Colonic mucosa (tissue), 4 donors: ENCODE results near the gene TMEM86B. TPM values are rescaled to one million over a fixed set of nuclear protein-coding genes. Genes with fewer than 3 reads are reported as not detected.

Experiments used
- DNase-seq: peaks from one replicate; pipeline ENCODE4 v3.0.0-alpha.2; 2020
- H3K27ac ChIP-seq: fragments of 200-600 bp; one replicate; pipeline ENCODE4 v1.8.0; 2021
- H3K27me3 ChIP-seq: fragments of 200-600 bp; one replicate; pipeline ENCODE4 v1.8.0; 2021
- H3K36me3 ChIP-seq: fragments of 200-600 bp; one replicate; pipeline ENCODE4 v1.8.0; 2021
- H3K4me1 ChIP-seq: fragments of 200-600 bp; one replicate; pipeline ENCODE4 v1.8.0; 2021; ENCODE audit warnings: mild to moderate bottlenecking
- H3K4me3 ChIP-seq: fragments of 200-600 bp; one replicate; pipeline ENCODE4 v1.8.0; 2021
- H3K9ac ChIP-seq, 2 donors: one replicate each; pipeline ENCODE4 v1.7.0; 2013; ENCODE audit warnings: control low read depth in 2 of 2, low read depth in 2 of 2, low read length in 2 of 2
- H3K9me3 ChIP-seq: fragments of 200-600 bp; one replicate; pipeline ENCODE4 v1.8.0; 2021
- CTCF ChIP-seq: fragments of 200-600 bp; IDR thresholded peaks from one replicate; pipeline ENCODE4 v1.8.0; 2022; ENCODE audit warnings: antibody characterized with exemption, mild to moderate bottlenecking
- intact Hi-C: fragments of 100-400 bp; cut with DNase I; formaldehyde crosslinking; loops from one replicate; pipeline ENCODE4 v1.14.1; 2022
- total RNA-seq, 2 donors: library from RNA; stranded (reverse); fragmentation: NEBNext Ultra II Directional in 1 of 2; extraction: Animal tissue kit (Norgen Biotek cat#: 25700) in 1 of 2; gene quantifications; one replicate each; pipeline ENCODE4 v1.2.1, GENCODE V29; 2021
- donor health status: healthy.
- donor health status: DM: no; HTN: no; CAD: no.
- donor health status: DM: no; HTN: no; CAD: no.

TMEM86B gene
- total RNA-seq, 2 donors from 2014 or later, result 2.1 to 5.3 TPM

DNA sequence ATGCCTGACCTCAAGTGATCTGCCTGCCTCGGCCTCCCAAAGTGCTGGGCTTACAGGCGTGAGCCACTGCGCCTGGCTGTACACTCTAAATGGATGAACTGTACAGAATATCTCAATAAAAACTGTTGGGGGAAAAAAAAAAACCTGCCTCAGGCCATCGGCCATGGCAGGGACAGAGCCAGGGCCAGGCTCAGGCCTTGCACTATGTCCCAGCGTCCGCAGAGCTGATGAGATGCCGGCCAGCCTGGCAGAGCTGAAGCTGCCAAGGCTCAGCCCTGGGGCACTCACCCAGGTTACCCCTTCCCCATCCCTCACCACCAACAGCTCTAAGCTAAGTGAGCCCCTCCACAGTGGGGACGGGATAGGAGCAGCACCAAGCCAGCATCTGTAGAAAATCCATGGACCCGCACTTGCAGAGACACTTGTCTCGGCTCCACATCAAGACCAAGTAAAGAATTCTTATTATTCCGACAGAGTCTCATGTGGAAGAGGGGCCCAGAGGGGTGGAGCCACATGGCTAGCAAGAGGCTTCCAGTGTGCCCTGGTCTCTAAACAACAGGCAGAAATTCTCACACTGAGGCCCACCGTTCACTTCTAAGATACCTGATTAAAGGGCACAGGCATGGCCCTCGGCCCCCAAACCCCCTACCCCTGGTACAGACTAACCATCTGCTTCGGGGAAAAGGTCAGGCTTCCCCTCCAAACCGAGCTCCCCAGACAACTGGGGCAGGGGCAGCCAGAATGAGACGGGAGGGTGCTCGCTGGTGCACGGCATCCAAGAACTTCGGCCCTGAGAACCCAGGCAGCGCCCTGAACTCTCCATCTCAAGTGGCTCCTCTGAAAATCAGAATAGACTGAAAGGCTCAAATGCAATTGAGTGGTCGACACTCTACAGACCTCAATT lies 24.4 kb upstream of the TMEM86B start:
- peak overlapping the region; percentile 30 for H3K27ac ChIP-seq
- intact Hi-C loops, result no loop called here
- H3K4me1 ChIP-seq, result peaks cover 22% of the 10 kb centered on the region
- TF ChIP-seq CTCF, result no peak
- H3K9me3 ChIP-seq, result no peaks in the 10 kb centered on the region
- H3K4me3 ChIP-seq, result no peak overlapping the region
- no peaks in the 10 kb centered on the region for H3K36me3 ChIP-seq
- no peak for DNase-seq
- H3K9ac ChIP-seq, result peak overlapping the region in 1 of 2 donors; percentile 35
- no peaks in the 10 kb centered on the region for H3K27me3 ChIP-seq

DNA sequence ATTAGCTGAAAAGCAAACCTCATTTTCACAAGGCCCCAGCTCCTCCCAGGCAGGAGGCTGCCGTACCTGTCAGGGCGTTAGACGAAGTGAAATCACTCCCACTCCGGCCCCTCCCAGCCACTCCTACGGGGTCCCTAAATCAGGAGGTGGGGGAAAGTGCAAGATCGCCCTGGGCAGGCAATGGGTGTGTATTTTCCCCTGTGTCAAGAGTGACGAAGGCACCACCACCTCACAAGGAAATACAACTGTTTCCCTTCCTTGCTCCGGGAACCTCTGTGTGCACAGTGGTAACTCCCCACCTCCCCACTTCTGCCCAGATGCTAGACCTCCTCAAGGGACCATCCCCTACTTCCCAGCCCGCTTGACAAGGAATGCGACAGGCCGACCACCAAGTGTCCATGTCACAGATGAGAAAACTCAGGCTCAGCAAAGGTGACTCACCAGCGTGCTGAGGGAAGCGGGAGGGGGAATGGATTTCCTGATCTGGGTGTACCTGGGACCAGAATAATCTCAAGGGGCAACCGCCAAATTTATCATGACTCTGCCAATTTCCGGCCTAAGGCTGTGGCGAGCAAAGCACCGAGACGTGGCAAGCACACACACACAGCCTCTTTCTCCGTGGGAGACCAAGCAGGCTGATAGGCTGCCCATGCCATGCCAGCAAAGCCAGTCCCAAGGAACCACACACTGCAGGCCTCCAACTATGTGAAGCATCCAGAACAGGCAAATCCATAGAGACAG lies 22.9 kb upstream of the TMEM86B start:
- H3K9ac ChIP-seq, result peak overlapping the region in 1 of 2 donors; percentile 50
- no peak overlapping the region for H3K4me3 ChIP-seq
- H3K9me3 ChIP-seq, result no peaks in the 10 kb centered on the region
- no peak for TF ChIP-seq CTCF
- peaks cover 21% of the 10 kb centered on the region for H3K4me1 ChIP-seq
- DNase-seq, result peak; percentile 76
- no peaks in the 10 kb centered on the region for H3K27me3 ChIP-seq
- intact Hi-C loops, result no loop called here
- H3K36me3 ChIP-seq, result no peaks in the 10 kb centered on the region
- peak overlapping the region; percentile 74 for H3K27ac ChIP-seq

- intact Hi-C loops, result no loop called here
- no peak overlapping the region for H3K9ac ChIP-seq
- H3K4me1 ChIP-seq, result peaks cover 15% of the 10 kb centered on the region
- TF ChIP-seq CTCF, result no peak
- DNase-seq, result no peak
- H3K27ac ChIP-seq, result peak overlapping the region; percentile 74
- H3K4me3 ChIP-seq, result no peak overlapping the region
- H3K36me3 ChIP-seq, result no peaks in the 10 kb centered on the region
- no peaks in the 10 kb centered on the region for H3K9me3 ChIP-seq
- no peaks in the 10 kb centered on the region for H3K27me3 ChIP-seq
Measured at GRCh38 chr19:55250262-55251036, 21.9 kb upstream of the TMEM86B start.

DNA sequence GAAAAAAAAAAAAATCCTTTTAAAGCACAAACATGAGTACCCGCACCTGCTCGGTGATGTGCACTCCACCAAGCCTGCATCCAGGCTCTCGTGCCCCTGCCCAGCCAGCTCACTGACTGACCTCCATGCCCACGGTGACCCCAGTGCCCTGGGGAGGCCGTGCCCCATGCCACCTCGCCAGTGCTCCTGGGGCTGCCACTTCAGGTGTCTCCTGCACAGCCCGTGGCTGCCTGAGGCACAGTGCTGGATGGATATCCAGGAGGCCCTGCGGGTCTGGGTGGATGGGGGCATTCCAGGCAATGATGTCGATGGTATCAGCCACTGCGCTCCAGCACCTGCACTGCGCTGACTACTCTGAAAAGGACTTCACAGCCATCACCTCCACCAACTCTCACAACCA lies 21.3 kb upstream of the TMEM86B start:
- DNase-seq, result no peak

More for the DNA sequence above, 21.3 kb upstream of the TMEM86B start:
- no peaks in the 10 kb centered on the region for H3K36me3 ChIP-seq
- H3K9me3 ChIP-seq, result no peaks in the 10 kb centered on the region
- no peak overlapping the region for H3K9ac ChIP-seq
- no peaks in the 10 kb centered on the region for H3K27me3 ChIP-seq
- intact Hi-C loops, result no loop called here
- H3K27ac ChIP-seq, result no peak overlapping the region
- peaks cover 15% of the 10 kb centered on the region for H3K4me1 ChIP-seq
- no peak for TF ChIP-seq CTCF
- H3K4me3 ChIP-seq, result no peak overlapping the region
